ENCODE data around the gene SLU7. TPM values are rescaled to one million over a fixed set of nuclear protein-coding genes. Genes with fewer than 3 reads are reported as not detected.

SLU7 gene
- total RNA-seq, 1 experiment from 2014 or later = 75.3 TPM

DNA sequence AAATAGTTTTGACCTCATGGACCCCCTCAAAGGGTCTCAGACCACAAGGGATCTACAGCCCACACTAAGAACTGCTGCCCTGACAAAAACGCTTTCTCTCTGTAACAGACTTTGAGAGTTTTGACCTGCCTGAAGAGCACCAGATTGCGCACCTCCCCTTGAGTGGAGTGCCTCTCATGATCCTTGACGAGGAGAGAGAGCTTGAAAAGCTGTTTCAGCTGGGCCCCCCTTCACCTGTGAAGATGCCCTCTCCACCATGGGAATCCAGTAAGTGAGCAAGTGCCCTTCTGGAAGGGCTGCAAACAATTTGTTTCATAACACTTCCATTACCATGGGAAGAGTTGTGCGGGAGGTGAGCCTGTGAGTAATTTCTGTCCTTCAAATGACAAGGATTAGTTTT lies 8.7 kb upstream of the SLU7 start:
- H3K4me1 ChIP-seq (replicated peaks; ENCODE audit: insufficient read depth) = peaks cover 23% of the 10 kb centered on the region
- no peak overlapping the region for H2AFZ ChIP-seq
- H3K79me2 ChIP-seq (ENCODE audit: low read depth) = peaks cover 30% of the 10 kb centered on the region
- intact Hi-C loops (cut with micrococcal nuclease; ENCODE audit: unreplicated experiment) = no loop called here
- CTCF ChIA-PET = no interaction called here
- H3K36me3 ChIP-seq (ENCODE audit: low read depth) = peaks cover 10% of the 10 kb centered on the region; the same call in 1 of the 2 replicates
- 0 out of 2 replicates have a peak, but pooled peaks cover 8% of the 10 kb centered on the region for H3F3A ChIP-seq (ENCODE audit: insufficient read depth, low read depth)
- no peak overlapping the region for H3K4me3 ChIP-seq
- no peak for DNase-seq
- no peaks in the 10 kb centered on the region for H4K20me1 ChIP-seq (ENCODE audit: insufficient read depth)
- POLR2A ChIA-PET (ENCODE audit: unreplicated experiment) = no interaction called here
- no peak overlapping the region for H3K27ac ChIP-seq
- H3K27me3 ChIP-seq (ENCODE audit: insufficient read depth, low read depth) = no peaks in the 10 kb centered on the region
- H3K4me2 ChIP-seq = no peak overlapping the region
- TF ChIP-seq, protein P1, sequence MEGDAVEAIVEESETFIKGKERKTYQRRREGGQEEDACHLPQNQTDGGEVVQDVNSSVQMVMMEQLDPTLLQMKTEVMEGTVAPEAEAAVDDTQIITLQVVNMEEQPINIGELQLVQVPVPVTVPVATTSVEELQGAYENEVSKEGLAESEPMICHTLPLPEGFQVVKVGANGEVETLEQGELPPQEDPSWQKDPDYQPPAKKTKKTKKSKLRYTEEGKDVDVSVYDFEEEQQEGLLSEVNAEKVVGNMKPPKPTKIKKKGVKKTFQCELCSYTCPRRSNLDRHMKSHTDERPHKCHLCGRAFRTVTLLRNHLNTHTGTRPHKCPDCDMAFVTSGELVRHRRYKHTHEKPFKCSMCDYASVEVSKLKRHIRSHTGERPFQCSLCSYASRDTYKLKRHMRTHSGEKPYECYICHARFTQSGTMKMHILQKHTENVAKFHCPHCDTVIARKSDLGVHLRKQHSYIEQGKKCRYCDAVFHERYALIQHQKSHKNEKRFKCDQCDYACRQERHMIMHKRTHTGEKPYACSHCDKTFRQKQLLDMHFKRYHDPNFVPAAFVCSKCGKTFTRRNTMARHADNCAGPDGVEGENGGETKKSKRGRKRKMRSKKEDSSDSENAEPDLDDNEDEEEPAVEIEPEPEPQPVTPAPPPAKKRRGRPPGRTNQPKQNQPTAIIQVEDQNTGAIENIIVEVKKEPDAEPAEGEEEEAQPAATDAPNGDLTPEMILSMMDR (conservative IDR thresholded peaks at IDR 0.05) = no peak
- no peak for TF ChIP-seq EZH2 (IDR thresholded peaks at IDR 0.05; ENCODE audit: low read depth)
- no TSS peak for BruUV-seq (replicated peaks)
- H3K9me3 ChIP-seq (ENCODE audit: insufficient read depth, low read depth) = no peaks in the 10 kb centered on the region
- no peaks in the 10 kb centered on the region for H3K9me2 ChIP-seq (ENCODE audit: insufficient read depth)

DNA sequence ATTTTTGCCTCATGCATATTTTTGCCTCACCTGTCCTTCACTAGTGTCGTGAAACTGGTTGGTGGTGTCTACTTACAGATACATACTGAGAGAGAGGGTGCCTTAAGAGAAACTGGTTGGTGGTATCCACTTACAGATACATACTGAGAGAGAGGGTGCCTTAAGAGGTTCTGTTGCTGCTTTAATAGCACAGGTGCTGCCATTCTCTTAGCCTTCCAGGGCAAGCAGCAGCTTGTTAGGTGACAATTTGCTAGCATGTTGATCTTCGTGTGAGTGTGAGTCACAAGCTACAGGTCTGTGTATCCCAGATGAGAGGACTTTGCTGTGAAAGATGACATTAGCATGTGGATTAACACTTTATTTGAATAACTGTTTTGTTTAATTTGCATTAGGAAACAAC lies 4.2 kb upstream of the SLU7 start:
- Histone ChIP-seq H3K27me3 (ENCODE audit: insufficient read depth, low read depth) (no peaks in the 10 kb centered on the region), H3K4me3 (peak overlapping the region; percentile 80; the same call in 1 of the 2 replicates), H3K27ac (no peak overlapping the region), H3K79me2 (ENCODE audit: low read depth) (peaks cover 46% of the 10 kb centered on the region), H3K9me2 (ENCODE audit: insufficient read depth) (no peaks in the 10 kb centered on the region), H3K4me1 (replicated peaks; ENCODE audit: insufficient read depth) (peaks cover 44% of the 10 kb centered on the region), H4K20me1 (ENCODE audit: insufficient read depth) (no peaks in the 10 kb centered on the region), H3K4me2 (peak overlapping the region; percentile 83), H3K9me3 (ENCODE audit: insufficient read depth, low read depth) (no peaks in the 10 kb centered on the region), H3K36me3 (ENCODE audit: low read depth) (peaks cover 5% of the 10 kb centered on the region; the same call in 1 of the 2 replicates), H3F3A (ENCODE audit: insufficient read depth, low read depth) (peaks cover 11% of the 10 kb centered on the region; the same call in 1 of the 2 replicates), H2AFZ (no peak overlapping the region)
- intact Hi-C loops (cut with micrococcal nuclease; ENCODE audit: unreplicated experiment) = no loop called here
- CTCF ChIA-PET = no interaction called here
- no TSS peak for BruUV-seq (replicated peaks)
- no peak for TF ChIP-seq EZH2 (IDR thresholded peaks at IDR 0.05; ENCODE audit: low read depth)
- TF ChIP-seq, protein P1 (conservative IDR thresholded peaks at IDR 0.05) = no peak
- POLR2A ChIA-PET (ENCODE audit: unreplicated experiment) = no interaction called here
- no peak for DNase-seq

DNA sequence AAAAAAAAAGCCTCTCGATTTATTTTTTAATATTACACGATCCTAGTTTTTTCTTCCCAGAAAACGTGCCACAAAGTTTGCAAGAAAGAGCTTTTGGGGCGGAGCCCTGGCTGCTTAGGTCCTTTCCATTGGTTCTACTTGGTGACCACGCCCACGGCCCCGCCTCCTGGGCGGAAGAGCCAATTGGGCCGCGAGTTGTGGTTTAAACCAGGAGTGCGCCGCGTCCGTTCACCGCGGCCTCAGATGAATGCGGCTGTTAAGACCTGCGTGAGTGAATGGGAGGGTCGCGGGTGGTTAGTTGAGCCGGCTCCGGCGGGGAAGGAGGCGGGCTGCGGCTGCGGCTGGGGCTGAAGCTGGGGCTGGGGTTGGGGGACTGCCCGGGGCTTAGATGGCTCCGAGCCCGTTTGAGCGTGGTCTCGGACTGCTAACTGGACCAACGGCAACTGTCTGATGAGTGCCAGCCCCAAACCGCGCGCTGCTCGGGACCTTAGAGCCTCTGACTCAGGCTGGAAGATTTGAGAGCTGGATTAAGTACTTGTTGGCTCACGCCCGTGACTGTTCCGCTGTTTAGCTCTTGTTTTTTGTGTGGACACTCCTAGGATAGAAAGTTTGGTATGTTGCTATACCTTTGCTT lies 2.9 kb upstream of the SLU7 start, which contains the start of gene PTTG1:
TSS of gene PTTG1 (plus strand) at position 231 of the 634 bp plus-strand sequence. CDS start 458 bp downstream, outside the sequence.
- no TSS peak for BruUV-seq (replicated peaks)
- intact Hi-C loops (cut with micrococcal nuclease; ENCODE audit: unreplicated experiment) = no loop called here
- Histone ChIP-seq H3K4me1 (replicated peaks; ENCODE audit: insufficient read depth) (peaks cover 55% of the 10 kb centered on the region), H3K9me3 (ENCODE audit: insufficient read depth, low read depth) (no peaks in the 10 kb centered on the region), H3K36me3 (ENCODE audit: low read depth) (peaks cover 5% of the 10 kb centered on the region; the same call in 1 of the 2 replicates), H3K4me2 (peak within 1 kb of the TSS; percentile 83), H3F3A (ENCODE audit: insufficient read depth, low read depth) (peaks cover 11% of the 10 kb centered on the region; the same call in 1 of the 2 replicates), H3K27me3 (ENCODE audit: insufficient read depth, low read depth) (no peaks in the 10 kb centered on the region), H3K4me3 (peak within 1 kb of the TSS; percentile 80), H3K9me2 (ENCODE audit: insufficient read depth) (no peaks in the 10 kb centered on the region), H4K20me1 (ENCODE audit: insufficient read depth) (no peaks in the 10 kb centered on the region), H2AFZ (peak within 1 kb of the TSS; percentile 81), H3K27ac (no peak within 1 kb of the TSS), H3K79me2 (ENCODE audit: low read depth) (peaks cover 60% of the 10 kb centered on the region)
- TF ChIP-seq, protein P1 (conservative IDR thresholded peaks at IDR 0.05) = no peak
- no peak for TF ChIP-seq EZH2 (IDR thresholded peaks at IDR 0.05; ENCODE audit: low read depth)
- ChIA-PET CTCF (interaction anchor here (0.6 to 0.7 kb wide), 3 partner anchors 17 to 995 kb away, joined by 3 read pairs; no protein-coding TSS in a partner anchor), POLR2A (ENCODE audit: unreplicated experiment) (interaction anchor here (0.6 to 0.7 kb wide), 4 partner anchors 224 to 761 kb away, joined by 6 to 12 read pairs (median 6); no protein-coding TSS in a partner anchor)
- DNase-seq = peak; percentile 91 to 96

Measured in PC-9 (cell line).